GM19324 (cell line): ENCODE results near the gene ADRA1B.

Experiments
- ATAC-seq: cut with Tn5 transposase; IDR thresholded peaks from one replicate; pipeline ENCODE4 v1.9.1; 2021; ENCODE audit warnings: mild to moderate bottlenecking, moderate library complexity; ENCODE audit not compliant: unreplicated experiment, low FRiP score

Gene ADRA1B

DNA sequence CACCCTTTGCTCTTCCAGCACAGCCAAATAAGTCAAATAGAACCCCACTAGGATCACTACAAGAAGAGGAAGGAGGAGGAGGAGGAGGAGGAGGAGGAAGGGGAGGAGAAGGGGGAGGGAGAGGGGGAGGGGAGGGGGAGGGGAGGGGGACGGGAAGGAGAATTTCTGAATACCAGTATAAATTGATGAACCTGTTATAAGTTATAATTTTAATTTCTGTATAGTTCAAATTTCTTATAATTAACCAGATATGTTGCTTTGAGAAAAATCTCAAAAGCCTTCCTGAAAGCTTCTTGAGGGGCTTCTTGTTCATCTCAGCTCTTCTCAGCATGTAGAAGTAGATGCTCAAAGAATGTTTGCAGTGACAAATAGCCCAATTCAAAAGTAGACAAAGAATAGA, 15.0 kb upstream of the ADRA1B start:
- no peak for ATAC-seq

- no peak for ATAC-seq
Measured at GRCh38 chr5:159901772-159902171, 14.5 kb upstream of the ADRA1B start.

DNA sequence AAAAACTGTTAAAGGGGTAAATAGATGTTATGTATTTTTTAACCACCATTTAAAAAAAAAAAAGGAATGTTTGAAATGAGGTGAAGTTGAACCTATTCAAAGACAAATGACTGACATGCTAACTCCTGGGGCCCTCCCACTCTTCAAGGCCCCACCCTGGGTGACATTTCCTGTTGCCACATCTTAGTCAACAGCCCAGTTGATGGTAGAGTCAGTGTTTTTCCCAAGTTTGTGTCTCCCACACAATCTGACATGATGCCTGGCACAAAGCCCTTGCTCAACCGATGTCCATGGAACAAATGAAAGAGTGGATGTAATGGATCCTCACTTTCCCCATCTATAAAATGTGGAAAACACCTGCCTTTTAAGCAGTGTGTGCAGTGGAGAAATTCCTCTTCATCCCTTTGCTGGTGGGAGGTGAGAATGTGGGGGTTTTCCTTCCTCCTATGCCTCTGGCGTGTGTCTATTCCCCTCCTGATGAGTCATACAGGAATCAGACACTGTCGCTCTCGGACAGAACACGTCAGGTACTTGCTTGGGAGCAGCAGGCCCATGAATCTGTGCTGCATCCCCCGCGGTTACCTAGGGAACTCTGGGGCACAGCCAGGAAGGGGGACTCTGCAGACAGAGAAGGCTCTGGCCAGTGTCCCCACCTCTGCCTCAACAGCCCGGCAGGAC, 13.7 kb upstream of the ADRA1B start:
- no peak for ATAC-seq

- no peak for ATAC-seq
Measured at GRCh38 chr5:159903131-159903530, 13.2 kb upstream of the ADRA1B start.

DNA sequence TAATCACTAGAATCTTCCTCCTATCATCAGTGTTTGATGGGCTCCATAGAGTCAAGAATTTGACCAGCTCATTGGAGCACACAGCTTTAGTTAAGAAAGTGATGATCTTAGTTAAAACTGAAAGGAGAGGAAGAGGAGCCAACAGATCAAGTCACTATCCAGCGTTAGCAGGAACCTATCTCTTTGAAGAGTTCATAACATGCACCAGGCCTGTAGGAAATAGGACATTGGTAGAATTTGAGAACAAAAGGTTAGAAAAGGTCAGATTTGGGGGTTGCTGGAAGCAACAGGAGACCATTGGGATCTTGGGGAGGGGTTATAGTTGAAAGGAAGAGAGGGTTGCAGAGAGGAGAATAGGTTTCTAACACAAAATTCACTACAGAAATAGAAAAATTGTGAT, 11.4 kb upstream of the ADRA1B start:
- ATAC-seq, result no peak

GRCh38 chr5:159905496-159905895, 10.8 kb upstream of the ADRA1B start:
- no peak for ATAC-seq

GRCh38 chr5:159906463-159906862, 9.8 kb upstream of the ADRA1B start:
- no peak for ATAC-seq

- no peak for ATAC-seq
Measured at GRCh38 chr5:159906943-159907342, 9.3 kb upstream of the ADRA1B start.

DNA sequence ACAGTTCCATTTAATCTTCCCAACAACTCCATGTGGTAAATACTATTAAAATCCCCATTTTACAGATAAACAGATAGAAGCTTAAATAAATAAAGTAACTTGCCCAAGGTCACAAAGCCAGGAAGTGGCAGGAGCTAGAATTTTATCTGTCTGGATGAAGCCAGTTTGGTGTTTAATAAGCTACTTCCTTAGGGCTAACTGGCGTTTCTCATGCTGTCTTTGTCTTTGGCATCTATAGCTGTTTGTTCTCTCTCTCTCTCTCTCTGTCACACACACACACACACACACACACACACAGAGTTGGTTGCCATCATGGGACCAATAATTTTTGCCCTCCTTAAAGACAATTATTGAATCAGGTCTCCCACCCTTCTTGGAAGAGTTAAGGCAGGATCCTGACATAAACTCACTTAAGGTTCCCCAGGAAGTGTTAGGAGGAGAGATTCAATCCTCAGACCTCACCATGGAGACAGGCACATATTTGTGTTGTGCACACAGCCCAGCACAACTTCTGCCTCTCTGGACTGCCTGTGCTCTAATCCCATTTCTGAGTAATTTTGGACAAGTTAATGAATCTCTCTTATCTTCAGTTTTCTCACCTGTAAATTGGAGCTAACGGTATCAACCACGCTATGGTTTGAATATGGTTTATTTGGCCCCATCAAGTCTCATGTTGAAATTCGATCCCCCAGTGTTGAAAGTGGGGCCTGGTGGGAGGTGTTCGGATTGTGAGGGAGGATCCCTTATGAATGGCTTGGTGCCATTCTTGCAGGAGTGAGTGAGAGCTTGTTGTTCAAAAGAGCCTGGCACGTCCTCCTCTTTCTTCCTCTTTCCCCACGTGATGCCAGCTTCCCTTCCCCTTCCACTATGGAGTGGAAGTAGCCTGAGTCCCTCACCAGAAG, 8.3 kb upstream of the ADRA1B start:
- no peak for ATAC-seq

GRCh38 chr5:159908591-159908940, 7.7 kb upstream of the ADRA1B start:
- ATAC-seq, result no peak

DNA sequence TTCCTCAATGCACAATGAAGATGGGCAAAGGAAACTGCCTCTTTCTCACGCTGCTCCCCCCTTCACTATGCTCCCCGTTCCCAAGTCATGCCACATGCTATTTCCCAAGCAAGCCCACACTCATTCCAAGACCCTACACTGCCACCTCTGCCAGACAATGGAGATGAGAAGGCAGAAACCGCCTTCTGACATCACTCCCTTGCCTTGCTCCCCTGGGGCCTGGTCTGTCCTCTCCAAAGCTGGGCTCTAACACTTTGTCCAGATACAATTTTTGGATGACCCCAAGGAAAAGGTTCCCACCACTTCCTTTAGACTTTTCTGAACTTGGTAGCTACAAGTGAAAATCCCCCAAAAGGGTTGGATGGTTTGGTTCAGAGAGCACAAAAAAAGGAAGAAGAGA, 7.2 kb upstream of the ADRA1B start:
- no peak for ATAC-seq

DNA sequence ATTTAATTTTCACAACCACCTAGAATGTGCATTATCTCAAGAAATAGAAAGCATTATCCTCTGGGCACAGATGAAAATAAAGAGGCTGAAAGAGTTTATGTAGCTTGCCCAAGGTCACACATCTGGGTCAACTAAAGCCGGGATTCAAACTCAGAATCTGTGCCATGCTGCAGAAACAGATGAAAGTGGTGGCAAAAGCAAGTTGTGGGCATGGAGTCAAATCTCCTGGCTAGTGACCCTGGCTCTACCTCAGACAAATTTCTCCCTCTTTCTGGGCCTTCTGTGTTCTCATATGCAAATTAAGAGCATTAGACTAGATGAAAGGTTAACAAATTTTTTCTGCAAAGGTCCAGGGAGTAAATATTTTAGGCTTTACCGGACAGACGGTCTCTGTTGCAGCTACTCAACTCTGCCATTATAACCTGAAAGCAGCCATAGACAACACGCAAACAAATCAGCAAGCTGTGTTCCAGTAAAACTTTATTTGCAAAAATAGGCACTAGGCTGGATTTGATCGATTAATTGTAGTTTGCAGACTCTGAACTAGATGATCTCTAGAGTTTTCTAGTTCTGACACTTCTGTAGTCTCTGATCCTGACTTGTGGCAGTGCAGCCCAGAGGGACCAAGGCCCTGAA, 6.0 kb upstream of the ADRA1B start:
- ATAC-seq, result no peak

GRCh38 chr5:159910843-159911229, 5.4 kb upstream of the ADRA1B start:
- ATAC-seq, result no peak

DNA sequence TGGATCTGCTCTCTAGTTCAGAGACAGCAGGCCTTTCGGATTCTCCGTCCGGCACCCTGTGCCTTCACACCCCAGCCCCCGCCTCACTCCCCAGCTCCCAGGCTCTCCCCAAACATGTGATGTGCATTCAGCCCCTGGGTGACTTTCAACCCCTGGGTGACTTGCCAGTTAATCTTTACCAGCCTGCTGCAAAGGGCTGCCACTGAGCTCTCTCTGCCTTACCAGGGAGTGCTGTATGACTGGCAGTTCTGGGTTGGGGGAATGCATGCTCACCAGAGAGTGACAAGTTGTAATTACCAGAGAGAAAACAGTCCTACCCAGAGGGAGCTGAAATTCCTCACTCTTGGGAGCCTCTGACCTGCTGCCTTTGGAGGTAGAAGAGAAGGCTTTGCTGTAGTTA, 4.9 kb upstream of the ADRA1B start:
- ATAC-seq, result no peak

GRCh38 chr5:159912033-159912800, 4.1 kb upstream of the ADRA1B start:
- ATAC-seq, result no peak

DNA sequence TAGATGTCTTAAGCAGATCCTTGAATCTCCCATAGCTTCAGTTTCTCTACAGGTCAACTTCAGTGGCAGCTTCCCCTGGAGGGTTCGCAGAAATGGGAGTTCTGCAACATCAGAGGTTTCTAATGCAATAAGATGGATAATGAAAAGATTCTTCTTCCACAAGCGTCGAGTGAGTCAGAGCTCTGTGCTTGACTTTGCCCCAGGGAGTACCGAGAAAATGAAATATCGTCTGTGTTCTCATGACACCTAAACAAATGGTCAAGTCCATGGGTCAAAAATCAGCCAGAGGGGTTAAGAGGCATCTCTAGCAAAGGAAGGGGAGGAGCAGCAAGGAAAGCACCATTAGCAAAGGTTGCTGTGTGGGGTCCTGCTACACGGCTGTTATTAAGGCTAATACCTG, 3.2 kb upstream of the ADRA1B start:
- ATAC-seq, result no peak

- no peak for ATAC-seq
Measured at GRCh38 chr5:159913501-159913900, 2.8 kb upstream of the ADRA1B start.

DNA sequence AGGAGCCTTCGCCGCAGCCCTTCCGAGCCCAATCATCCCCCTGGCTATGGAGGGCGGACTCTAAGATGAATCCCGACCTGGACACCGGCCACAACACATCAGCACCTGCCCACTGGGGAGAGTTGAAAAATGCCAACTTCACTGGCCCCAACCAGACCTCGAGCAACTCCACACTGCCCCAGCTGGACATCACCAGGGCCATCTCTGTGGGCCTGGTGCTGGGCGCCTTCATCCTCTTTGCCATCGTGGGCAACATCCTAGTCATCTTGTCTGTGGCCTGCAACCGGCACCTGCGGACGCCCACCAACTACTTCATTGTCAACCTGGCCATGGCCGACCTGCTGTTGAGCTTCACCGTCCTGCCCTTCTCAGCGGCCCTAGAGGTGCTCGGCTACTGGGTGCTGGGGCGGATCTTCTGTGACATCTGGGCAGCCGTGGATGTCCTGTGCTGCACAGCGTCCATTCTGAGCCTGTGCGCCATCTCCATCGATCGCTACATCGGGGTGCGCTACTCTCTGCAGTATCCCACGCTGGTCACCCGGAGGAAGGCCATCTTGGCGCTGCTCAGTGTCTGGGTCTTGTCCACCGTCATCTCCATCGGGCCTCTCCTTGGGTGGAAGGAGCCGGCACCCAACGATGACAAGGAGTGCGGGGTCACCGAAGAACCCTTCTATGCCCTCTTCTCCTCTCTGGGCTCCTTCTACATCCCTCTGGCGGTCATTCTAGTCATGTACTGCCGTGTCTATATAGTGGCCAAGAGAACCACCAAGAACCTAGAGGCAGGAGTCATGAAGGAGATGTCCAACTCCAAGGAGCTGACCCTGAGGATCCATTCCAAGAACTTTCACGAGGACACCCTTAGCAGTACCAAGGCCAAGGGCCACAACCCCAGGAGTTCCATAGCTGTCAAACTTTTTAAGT, 819 bp downstream of the ADRA1B start:
- no peak for ATAC-seq

DNA sequence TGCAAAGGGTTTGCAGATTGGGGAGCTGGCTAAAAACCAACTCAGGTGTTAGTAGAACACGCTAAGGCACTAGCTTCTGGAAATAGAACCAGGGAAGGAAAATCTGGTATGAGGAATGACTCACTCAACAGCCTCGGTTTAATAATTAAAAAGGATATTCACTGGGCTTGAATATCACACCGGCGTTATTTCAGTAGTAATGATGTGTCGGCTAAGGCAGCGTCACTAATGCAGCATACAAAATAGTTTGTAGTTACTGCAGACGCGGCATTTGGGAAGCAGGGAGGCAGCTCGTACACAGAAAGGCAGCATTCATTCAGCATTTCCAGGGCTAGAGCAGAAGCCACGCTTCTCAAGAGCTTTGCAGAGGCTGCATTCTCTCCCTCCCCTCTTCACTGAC, 1.7 kb downstream of the ADRA1B start:
- ATAC-seq, result no peak

- no peak for ATAC-seq
Measured at GRCh38 chr5:159921721-159922120, 5.4 kb downstream of the ADRA1B start.
